Natural killer cell (primary cell): ENCODE data around the gene CCKAR. TPM values are rescaled to one million over a fixed set of nuclear protein-coding genes. Genes with fewer than 3 reads are reported as not detected.

Source experiments
- ATAC-seq, 3 donors: fragments of 150-1000 bp in 2 of 3; fragments of 200-7000 bp in 1 of 3; cut with Tn5 transposase; 1 replicate in 1 of 3; 2 replicates in 2 of 3; pipeline ENCODE4 v1.10.0; 2021; ENCODE audit warnings: mild to moderate bottlenecking in 2 of 3, moderate library complexity in 2 of 3
- DNase-seq, 2 donors: peaks; one replicate each; pipeline versions ENCODE4 v3.0.0 to v3.0.0-alpha.2; 2013 to 2021; ENCODE audit warnings: mixed read lengths in 1 of 2
- H3K27ac ChIP-seq: one replicate; pipeline ENCODE4 v1.5.1; 2013; ENCODE audit warnings: mild to moderate bottlenecking, low read length
- H3K27me3 ChIP-seq: one replicate; pipeline ENCODE4 v1.6.1; 2013; ENCODE audit warnings: low read length; ENCODE audit not compliant: control insufficient read depth, insufficient read depth
- H3K36me3 ChIP-seq: one replicate; pipeline ENCODE4 v1.6.1; 2013; ENCODE audit warnings: low read length; ENCODE audit not compliant: control insufficient read depth, insufficient read depth
- H3K4me1 ChIP-seq: one replicate; pipeline ENCODE4 v1.6.1; 2013; ENCODE audit warnings: low read length; ENCODE audit not compliant: control insufficient read depth, insufficient read depth
- H3K4me3 ChIP-seq: one replicate; pipeline ENCODE4 v1.5.1; 2013; ENCODE audit warnings: low read length
- H3K9me3 ChIP-seq: one replicate; pipeline ENCODE4 v1.6.1; 2013; ENCODE audit warnings: low read length; ENCODE audit not compliant: control insufficient read depth, insufficient read depth
- H3K27ac Mint-ChIP-seq, 2 donors: one replicate each; pipeline ENCODE4 v1.8.0; 2022; ENCODE audit warnings: mild to moderate bottlenecking in 2 of 2, mixed read lengths in 2 of 2, moderate library complexity in 1 of 2
- H3K27me3 Mint-ChIP-seq, 2 donors: one replicate each; pipeline ENCODE4 v1.8.0; 2022; ENCODE audit warnings: low read depth in 2 of 2, mixed read lengths in 2 of 2
- H3K36me3 Mint-ChIP-seq: one replicate; pipeline ENCODE4 v1.8.0; 2022; ENCODE audit warnings: mixed read lengths
- H3K4me1 Mint-ChIP-seq, 2 donors: one replicate each; pipeline ENCODE4 v1.8.0; 2022; ENCODE audit warnings: mixed read lengths in 2 of 2
- H3K4me3 Mint-ChIP-seq: one replicate; pipeline ENCODE4 v1.8.0; 2022; ENCODE audit warnings: mild to moderate bottlenecking, moderate library complexity, mixed read lengths
- H3K9me3 Mint-ChIP-seq, 2 donors: one replicate each; pipeline ENCODE4 v1.8.0; 2022; ENCODE audit warnings: mixed read lengths in 2 of 2
- CTCF ChIP-seq: fragments of 200-600 bp; IDR thresholded peaks from one replicate; pipeline ENCODE4 v1.8.0; 2022; ENCODE audit warnings: antibody characterized with exemption
- WGBS: methylation state at CpG from one replicate; pipeline ENCODE4 v1.1.7; 2013; ENCODE audit warnings: missing lambda C conversion rate; ENCODE audit not compliant: insufficient coverage; 5-methylcytosine and 5-hydroxymethylcytosine counted together
- intact Hi-C: fragments of 100-400 bp; cut with micrococcal nuclease; formaldehyde crosslinking; loops from one replicate; pipeline ENCODE4 v1.14.2; 2022
- total RNA-seq, 4 donors: library from RNA; stranded (reverse); fragments of 120-200 nt in 1 of 4; gene quantifications; one replicate each; pipeline versions ENCODE4 v1.2.3 to v1.2.4, GENCODE V29; 2013 to 2022

CCKAR gene
- total RNA-seq, 3 donors from 2014 or later (not counting 1 experiment from before 2014, with no cell fraction given) = not detected

DNA sequence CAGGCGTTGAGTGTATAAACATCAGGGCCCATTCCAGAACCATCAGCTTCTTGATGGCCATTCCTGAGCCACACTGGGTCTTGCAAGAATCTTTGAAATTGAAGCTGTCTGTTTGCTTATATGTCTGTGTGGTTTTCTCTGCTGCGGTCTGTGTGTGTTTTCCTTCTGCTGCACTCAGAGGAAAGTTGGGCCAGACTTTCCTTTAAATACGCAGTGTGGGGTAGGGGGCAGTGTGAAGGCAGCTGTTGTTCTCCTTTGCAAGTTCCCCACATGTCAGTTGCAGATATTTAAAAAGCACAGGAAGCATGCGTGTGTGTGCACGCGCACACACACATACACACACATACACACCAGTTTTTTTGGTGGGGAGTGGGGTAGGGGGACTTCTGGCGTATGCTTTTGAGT, 32.1 kb downstream of the CCKAR start:
- 10% methylated on average over 3 of the region's 7 CpGs for WGBS
- Mint-ChIP-seq H3K4me1 (peaks cover 5 to 6% of the 10 kb centered on the region in 2 donors), H3K9me3 (no peaks in the 10 kb centered on the region), H3K27ac (no peak overlapping the region), H3K27me3 (peaks cover 0 to 4% of the 10 kb centered on the region in 2 donors), H3K4me3 (no peak overlapping the region), H3K36me3 (no peaks in the 10 kb centered on the region)
- no peak overlapping the region for H3K27ac ChIP-seq
- no peaks in the 10 kb centered on the region for H3K9me3 ChIP-seq
- H3K4me1 ChIP-seq = peaks cover 5% of the 10 kb centered on the region
- intact Hi-C loops = no loop called here
- no peak overlapping the region for H3K4me3 ChIP-seq
- TF ChIP-seq CTCF = no peak
- no peak for ATAC-seq
- no peaks in the 10 kb centered on the region for H3K36me3 ChIP-seq
- no peaks in the 10 kb centered on the region for H3K27me3 ChIP-seq
- DNase-seq = peak in 1 of 2 donors; percentile 26

DNA sequence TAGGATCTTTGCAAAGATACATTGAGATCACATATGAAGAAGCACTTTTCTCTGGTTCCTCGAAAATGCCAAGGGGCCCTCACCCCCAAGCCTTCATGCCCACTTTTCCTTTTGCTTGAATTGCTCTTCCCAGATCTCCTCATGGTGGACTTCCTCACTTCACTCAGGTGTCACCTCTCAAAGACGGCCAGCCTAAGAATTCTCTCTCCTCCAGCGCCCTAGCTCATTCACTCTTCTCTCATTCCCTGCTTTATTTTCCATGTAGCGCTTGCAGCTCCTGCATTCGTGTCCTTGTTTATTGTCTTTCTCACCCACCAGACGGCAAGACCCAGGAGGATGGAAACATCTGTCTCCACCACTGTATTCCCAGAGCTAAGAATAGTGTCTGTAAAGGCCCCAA, 32.9 kb downstream of the CCKAR start:
- TF ChIP-seq CTCF = no peak
- H3K27ac Mint-ChIP-seq = no peak overlapping the region
- H3K27me3 Mint-ChIP-seq = peaks cover 3 to 4% of the 10 kb centered on the region in 2 donors
- H3K36me3 Mint-ChIP-seq = no peaks in the 10 kb centered on the region
- H3K4me3 Mint-ChIP-seq = no peak overlapping the region
- Histone ChIP-seq H3K4me1 (peaks cover 5% of the 10 kb centered on the region), H3K9me3 (no peaks in the 10 kb centered on the region), H3K27ac (no peak overlapping the region), H3K4me3 (no peak overlapping the region), H3K36me3 (no peaks in the 10 kb centered on the region), H3K27me3 (no peaks in the 10 kb centered on the region)
- no peaks in the 10 kb centered on the region for H3K9me3 Mint-ChIP-seq
- intact Hi-C loops = no loop called here
- ATAC-seq (no peak), DNase-seq (no peak)
- 92% methylated on average over 6 of the region's 6 CpGs for WGBS
- H3K4me1 Mint-ChIP-seq = peaks cover 5 to 6% of the 10 kb centered on the region in 2 donors

- intact Hi-C loops = no loop called here
- no peak for ATAC-seq
- H3K9me3 ChIP-seq = no peaks in the 10 kb centered on the region
- H3K36me3 ChIP-seq = no peaks in the 10 kb centered on the region
- peaks cover 5 to 6% of the 10 kb centered on the region in 2 donors for H3K4me1 Mint-ChIP-seq
- H3K27ac ChIP-seq = no peak overlapping the region
- peaks cover 6 to 14% of the 10 kb centered on the region in 2 donors for H3K27me3 Mint-ChIP-seq
- H3K36me3 Mint-ChIP-seq = no peaks in the 10 kb centered on the region
- no peak for TF ChIP-seq CTCF
- no peak overlapping the region for H3K4me3 Mint-ChIP-seq
- WGBS = 80% methylated on average over 2 of the region's 2 CpGs
- DNase-seq = no peak
- no peaks in the 10 kb centered on the region for H3K27me3 ChIP-seq
- H3K9me3 Mint-ChIP-seq = no peaks in the 10 kb centered on the region
- no peak overlapping the region for H3K27ac Mint-ChIP-seq
- H3K4me1 ChIP-seq = peaks cover 5% of the 10 kb centered on the region
- no peak overlapping the region for H3K4me3 ChIP-seq
Measured at GRCh38 chr4:26455571-26455970, 34.7 kb downstream of the CCKAR start.

- intact Hi-C loops = no loop called here
- no peaks in the 10 kb centered on the region for H3K36me3 Mint-ChIP-seq
- Histone ChIP-seq H3K27ac (no peak overlapping the region), H3K9me3 (no peaks in the 10 kb centered on the region), H3K4me3 (no peak overlapping the region), H3K27me3 (no peaks in the 10 kb centered on the region), H3K4me1 (peaks cover 5% of the 10 kb centered on the region), H3K36me3 (no peaks in the 10 kb centered on the region)
- no peak for DNase-seq
- peaks cover 5 to 6% of the 10 kb centered on the region in 2 donors for H3K4me1 Mint-ChIP-seq
- no peak overlapping the region for H3K4me3 Mint-ChIP-seq
- peaks cover 6 to 14% of the 10 kb centered on the region in 2 donors for H3K27me3 Mint-ChIP-seq
- H3K27ac Mint-ChIP-seq = no peak overlapping the region
- no peak for ATAC-seq
- WGBS = 92% methylated on average over 3 of the region's 3 CpGs
- TF ChIP-seq CTCF = no peak
- H3K9me3 Mint-ChIP-seq = no peaks in the 10 kb centered on the region
Measured at GRCh38 chr4:26454961-26455360, 35.3 kb downstream of the CCKAR start.
